Nephron progenitor cell (in vitro differentiated cells): ENCODE data around the gene MRTFB.
A peak's percentile ranks its signal among the peaks of the same experiment; 100 is the strongest.

Experiments
- DNase-seq: peaks from one replicate; pipeline ENCODE4 v3.0.0; 2021
- H3K27ac Mint-ChIP-seq: 2 replicates; pipeline ENCODE4 v1.8.0; 2021; ENCODE audit warnings: mild to moderate bottlenecking, moderate library complexity, mixed read lengths
- H3K27me3 Mint-ChIP-seq: 2 replicates; pipeline ENCODE4 v1.8.0; 2021; ENCODE audit warnings: mild to moderate bottlenecking, low read depth, mixed read lengths; ENCODE audit not compliant: poor library complexity
- H3K36me3 Mint-ChIP-seq: 2 replicates; pipeline ENCODE4 v1.8.0; 2021; ENCODE audit warnings: low read depth, mixed read lengths
- H3K4me1 Mint-ChIP-seq: 2 replicates; pipeline ENCODE4 v1.8.0; 2021; ENCODE audit warnings: mixed read lengths
- H3K4me3 Mint-ChIP-seq: 2 replicates; pipeline ENCODE4 v1.8.0; 2021; ENCODE audit warnings: mild to moderate bottlenecking, moderate library complexity, mixed read lengths
- H3K9me3 Mint-ChIP-seq: 2 replicates; pipeline ENCODE4 v1.8.0; 2021; ENCODE audit warnings: mild to moderate bottlenecking, moderate library complexity, mixed read lengths
- CTCF ChIP-seq: fragments of 200-600 bp; sonication (generic); IDR thresholded peaks from 2 replicates; pipeline ENCODE4 v1.5.0; 2021; ENCODE audit warnings: antibody characterized with exemption

The MRTFB gene

GRCh38 chr16:14187517-14188338, 116.6 kb downstream of the MRTFB start:
- no peak for TF ChIP-seq CTCF
- no peaks in the 10 kb centered on the region for H3K9me3 Mint-ChIP-seq
- no peaks in the 10 kb centered on the region for H3K36me3 Mint-ChIP-seq
- no peaks in the 10 kb centered on the region for H3K27me3 Mint-ChIP-seq
- H3K27ac Mint-ChIP-seq = peak overlapping the region; percentile 95
- no peak for DNase-seq
- H3K4me1 Mint-ChIP-seq = peaks cover 55% of the 10 kb centered on the region
- H3K4me3 Mint-ChIP-seq = peak overlapping the region; percentile 76

GRCh38 chr16:14193316-14193871, 122.3 kb downstream of the MRTFB start:
- peaks cover 9% of the 10 kb centered on the region for H3K9me3 Mint-ChIP-seq
- no peak for DNase-seq
- peaks cover 11% of the 10 kb centered on the region for H3K36me3 Mint-ChIP-seq
- peaks cover 42% of the 10 kb centered on the region for H3K4me1 Mint-ChIP-seq
- H3K27ac Mint-ChIP-seq = peak overlapping the region; percentile 76
- no peak for TF ChIP-seq CTCF
- H3K27me3 Mint-ChIP-seq = no peaks in the 10 kb centered on the region
- no peak overlapping the region for H3K4me3 Mint-ChIP-seq

DNA sequence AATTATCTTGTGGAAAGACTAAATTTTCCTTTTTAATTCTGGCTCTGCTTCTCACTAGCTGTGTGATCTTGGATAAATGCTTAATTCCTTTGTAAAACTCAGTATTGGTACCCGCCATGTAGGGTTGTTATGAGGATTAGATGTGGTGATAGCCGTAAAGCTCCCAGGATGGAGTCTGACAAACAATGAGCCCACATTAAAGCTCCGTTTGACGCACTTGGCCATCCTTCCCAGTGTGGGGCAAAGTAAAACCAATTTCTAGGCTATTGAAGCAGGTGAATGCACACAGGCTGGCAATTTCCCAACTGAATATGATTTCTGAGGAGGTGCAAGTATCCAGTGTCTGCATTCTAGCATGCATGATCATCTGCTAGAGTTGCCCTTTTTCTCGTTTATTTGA, 123.6 kb downstream of the MRTFB start:
- peaks cover 9% of the 10 kb centered on the region for H3K9me3 Mint-ChIP-seq
- H3K4me1 Mint-ChIP-seq = peaks cover 46% of the 10 kb centered on the region
- no peak for TF ChIP-seq CTCF
- peaks cover 23% of the 10 kb centered on the region for H3K36me3 Mint-ChIP-seq
- H3K4me3 Mint-ChIP-seq = no peak overlapping the region
- no peak for DNase-seq
- H3K27me3 Mint-ChIP-seq = no peaks in the 10 kb centered on the region
- no peak overlapping the region for H3K27ac Mint-ChIP-seq

GRCh38 chr16:14196011-14196410, 124.9 kb downstream of the MRTFB start:
- Mint-ChIP-seq H3K9me3 (peaks cover 9% of the 10 kb centered on the region), H3K36me3 (peaks cover 23% of the 10 kb centered on the region), H3K4me3 (no peak overlapping the region), H3K27me3 (peaks cover 3% of the 10 kb centered on the region), H3K4me1 (peaks cover 42% of the 10 kb centered on the region), H3K27ac (no peak overlapping the region)
- DNase-seq = no peak
- no peak for TF ChIP-seq CTCF

GRCh38 chr16:14196539-14196938, 125.4 kb downstream of the MRTFB start:
- Mint-ChIP-seq H3K27ac (peak overlapping the region; percentile 50), H3K4me1 (peaks cover 42% of the 10 kb centered on the region), H3K27me3 (peaks cover 3% of the 10 kb centered on the region), H3K4me3 (no peak overlapping the region), H3K9me3 (peaks cover 9% of the 10 kb centered on the region), H3K36me3 (peaks cover 23% of the 10 kb centered on the region)
- no peak for TF ChIP-seq CTCF
- DNase-seq = no peak

DNA sequence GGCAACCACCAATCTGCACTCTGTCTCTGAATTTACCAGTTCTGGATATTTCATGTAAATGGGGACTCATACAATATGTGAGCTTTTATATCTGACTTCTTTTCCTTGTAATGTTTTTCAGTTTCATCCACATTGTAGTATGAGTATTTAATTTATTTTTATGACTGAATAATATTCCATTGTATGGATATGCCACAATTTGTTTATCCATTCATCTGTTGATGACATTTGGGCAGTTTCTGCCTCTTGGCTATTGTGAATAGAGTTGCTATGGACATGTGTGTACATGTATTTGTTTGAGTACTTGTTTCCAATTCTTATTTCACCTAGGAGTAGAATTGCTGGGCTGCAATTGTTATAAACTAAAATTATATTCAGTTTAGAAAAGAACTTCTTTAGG, 126.9 kb downstream of the MRTFB start:
- H3K27ac Mint-ChIP-seq = no peak overlapping the region
- no peak for TF ChIP-seq CTCF
- no peak overlapping the region for H3K4me3 Mint-ChIP-seq
- peaks cover 3% of the 10 kb centered on the region for H3K27me3 Mint-ChIP-seq
- H3K36me3 Mint-ChIP-seq = peaks cover 23% of the 10 kb centered on the region
- no peak for DNase-seq
- H3K9me3 Mint-ChIP-seq = peaks cover 9% of the 10 kb centered on the region
- peaks cover 42% of the 10 kb centered on the region for H3K4me1 Mint-ChIP-seq
